HepG2 (cell line): ENCODE results near the gene OR52E8.

ENCODE experiments used
- NFE2 ChIP-seq: sonication (generic); formaldehyde crosslinking; IDR thresholded peaks from 2 replicates; pipeline ENCODE4 v1.4.0; 2020; ENCODE audit warnings: missing genetic modification reagents
- PAX8 ChIP-seq: sonication (generic); formaldehyde crosslinking; IDR thresholded peaks from 2 replicates; pipeline ENCODE4 v1.8.0; 2022; ENCODE audit warnings: mild to moderate bottlenecking, missing genetic modification reagents, borderline replicate concordance
- TSC22D2 ChIP-seq: sonication (generic); formaldehyde crosslinking; IDR thresholded peaks from 2 replicates; pipeline ENCODE4 v1.5.1; 2020; ENCODE audit warnings: missing genetic modification reagents, mild to moderate bottlenecking, borderline replicate concordance
- ZNF101 ChIP-seq: sonication (generic); formaldehyde crosslinking; IDR thresholded peaks from 2 replicates; pipeline ENCODE4 v1.4.0; 2020; ENCODE audit warnings: mild to moderate bottlenecking, low read depth, missing genetic modification reagents, borderline replicate concordance
- ZNF496 ChIP-seq: sonication (generic); formaldehyde crosslinking; IDR thresholded peaks from 2 replicates; pipeline ENCODE4 v1.8.1; 2023; ENCODE audit warnings: mild to moderate bottlenecking, moderate library complexity, missing genetic modification reagents; ENCODE audit not compliant: insufficient replicate concordance
- TF ChIP-seq, protein P1 (sequence below): sonication (generic); formaldehyde crosslinking; IDR thresholded peaks from 2 replicates; pipeline ENCODE4 v1.5.0; 2020; ENCODE audit warnings: mild to moderate bottlenecking, missing genetic modification reagents, moderate library complexity

- TF ChIP-seq TSC22D2 (no peak), ZNF101 (CRISPR knock-in tag) (no peak), PAX8 (CRISPR knock-in tag) (no peak), NFE2 (CRISPR knock-in tag) (no peak), ZNF496 (no peak)
- TF ChIP-seq, protein P1, sequence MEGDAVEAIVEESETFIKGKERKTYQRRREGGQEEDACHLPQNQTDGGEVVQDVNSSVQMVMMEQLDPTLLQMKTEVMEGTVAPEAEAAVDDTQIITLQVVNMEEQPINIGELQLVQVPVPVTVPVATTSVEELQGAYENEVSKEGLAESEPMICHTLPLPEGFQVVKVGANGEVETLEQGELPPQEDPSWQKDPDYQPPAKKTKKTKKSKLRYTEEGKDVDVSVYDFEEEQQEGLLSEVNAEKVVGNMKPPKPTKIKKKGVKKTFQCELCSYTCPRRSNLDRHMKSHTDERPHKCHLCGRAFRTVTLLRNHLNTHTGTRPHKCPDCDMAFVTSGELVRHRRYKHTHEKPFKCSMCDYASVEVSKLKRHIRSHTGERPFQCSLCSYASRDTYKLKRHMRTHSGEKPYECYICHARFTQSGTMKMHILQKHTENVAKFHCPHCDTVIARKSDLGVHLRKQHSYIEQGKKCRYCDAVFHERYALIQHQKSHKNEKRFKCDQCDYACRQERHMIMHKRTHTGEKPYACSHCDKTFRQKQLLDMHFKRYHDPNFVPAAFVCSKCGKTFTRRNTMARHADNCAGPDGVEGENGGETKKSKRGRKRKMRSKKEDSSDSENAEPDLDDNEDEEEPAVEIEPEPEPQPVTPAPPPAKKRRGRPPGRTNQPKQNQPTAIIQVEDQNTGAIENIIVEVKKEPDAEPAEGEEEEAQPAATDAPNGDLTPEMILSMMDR: no peak
Measured at GRCh38 chr11:5857590-5857989, at the start of gene OR52E8.
